ENCODE measurements around the gene PITRM1.

PITRM1 gene

GRCh38 chr10:3139216-3139910 lies 33.2 kb downstream of the PITRM1 start:
- DNase-seq: no peak

GRCh38 chr10:3137958-3138726 lies 34.4 kb downstream of the PITRM1 start:
- no peak for DNase-seq

- DNase-seq: no peak
Observed at GRCh38 chr10:3136763-3137611, 35.6 kb downstream of the PITRM1 start.

- no peak for DNase-seq
Observed at GRCh38 chr10:3136336-3136735, 36.2 kb downstream of the PITRM1 start.

- DNase-seq: no peak
Observed at GRCh38 chr10:3135006-3135405, 37.6 kb downstream of the PITRM1 start.

GRCh38 chr10:3133948-3134347 lies 38.6 kb downstream of the PITRM1 start:
- no peak for DNase-seq

GRCh38 chr10:3132036-3133025 lies 40.3 kb downstream of the PITRM1 start:
- DNase-seq: no peak

GRCh38 chr10:3131098-3131497 lies 41.5 kb downstream of the PITRM1 start:
- no peak for DNase-seq

- DNase-seq: no peak
Observed at GRCh38 chr10:3129581-3130340, 42.8 kb downstream of the PITRM1 start.

GRCh38 chr10:3128379-3129130 lies 44.0 kb downstream of the PITRM1 start:
- no peak for DNase-seq

GRCh38 chr10:3127921-3128320 lies 44.7 kb downstream of the PITRM1 start:
- DNase-seq: no peak

GRCh38 chr10:3126741-3127346 lies 45.7 kb downstream of the PITRM1 start:
- DNase-seq: no peak

GRCh38 chr10:3126249-3126648 lies 46.3 kb downstream of the PITRM1 start:
- no peak for DNase-seq

GRCh38 chr10:3125527-3126170 lies 46.9 kb downstream of the PITRM1 start:
- DNase-seq: no peak

GRCh38 chr10:3124412-3125175 lies 48.0 kb downstream of the PITRM1 start:
- no peak for DNase-seq

GRCh38 chr10:3123571-3124411 lies 48.8 kb downstream of the PITRM1 start:
- DNase-seq: no peak

- no peak for DNase-seq
Observed at GRCh38 chr10:3122486-3123205, 49.9 kb downstream of the PITRM1 start.

All from RPMI8226 (cell line).